ENCODE results near the gene ABLIM2.

ABLIM2 gene

DNA sequence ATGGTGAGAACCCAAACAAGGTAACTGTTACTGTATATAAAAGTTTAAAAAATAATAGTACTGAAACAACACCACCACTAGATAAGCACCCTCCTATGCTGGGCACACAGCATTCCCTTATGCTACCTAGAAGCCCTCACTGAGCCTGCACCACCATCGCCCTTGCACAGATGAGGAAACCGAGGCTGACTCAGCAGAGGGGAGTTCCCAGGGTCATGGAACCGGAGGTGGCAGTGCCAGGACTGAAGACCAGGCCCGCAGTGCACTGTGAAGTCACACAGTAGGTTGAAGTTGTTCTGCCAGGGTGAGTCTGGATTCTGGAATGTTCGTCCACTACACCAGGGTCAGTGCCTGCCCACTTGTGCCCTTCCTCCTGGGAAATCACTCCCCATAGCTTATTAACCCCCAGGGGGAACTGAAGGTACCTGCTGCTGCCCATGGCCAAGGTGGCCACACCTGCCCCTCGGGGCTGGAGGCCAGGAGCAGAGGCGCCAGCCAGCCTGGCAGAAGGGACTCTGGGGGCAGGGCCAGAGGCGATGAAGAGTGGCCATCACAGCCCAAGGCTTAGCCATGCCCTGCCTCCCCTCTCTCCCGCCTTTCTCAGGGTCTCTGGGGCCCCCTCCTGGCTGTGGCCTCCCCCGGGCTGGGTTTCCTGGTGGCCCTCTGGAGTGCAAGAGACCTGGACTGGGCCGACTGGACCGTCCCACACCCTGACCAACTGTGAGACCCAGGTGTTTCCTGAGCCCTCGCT, 15.1 kb upstream of the ABLIM2 start:
- peak; percentile 51 to 58 (median 53) for DNase-seq

GRCh38 chr4:8171984-8172924, 13.6 kb upstream of the ABLIM2 start:
- DNase-seq, result peak in 1 of 3 donors; percentile 73

GRCh38 chr4:8171266-8171665, 12.7 kb upstream of the ABLIM2 start:
- peak in 2 of 3 donors; percentile 47 to 58 for DNase-seq

- no peak for DNase-seq
These were observed 11.7 kb upstream of the ABLIM2 start for GRCh38 chr4:8170341-8170740.

DNA sequence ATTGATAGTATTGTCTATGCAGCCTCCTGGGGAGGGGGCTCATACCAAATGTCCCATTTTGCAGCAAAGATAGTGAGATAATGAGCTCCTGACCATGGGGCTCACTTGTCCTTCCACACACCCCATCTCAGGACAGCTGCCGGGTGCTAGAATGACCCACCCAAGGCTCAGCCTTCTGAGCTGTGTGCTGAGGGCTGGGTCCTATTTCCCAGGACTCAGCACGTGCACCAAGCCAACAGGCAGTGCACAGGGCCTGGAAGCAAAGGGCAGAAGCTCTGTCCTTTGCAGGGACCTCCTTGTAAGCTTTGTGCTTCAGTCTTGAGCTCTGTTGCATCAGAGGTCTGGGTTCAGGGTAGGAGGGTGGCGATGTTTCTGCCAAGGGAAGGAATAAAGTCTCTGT, 11.2 kb upstream of the ABLIM2 start:
- no peak for DNase-seq

DNA sequence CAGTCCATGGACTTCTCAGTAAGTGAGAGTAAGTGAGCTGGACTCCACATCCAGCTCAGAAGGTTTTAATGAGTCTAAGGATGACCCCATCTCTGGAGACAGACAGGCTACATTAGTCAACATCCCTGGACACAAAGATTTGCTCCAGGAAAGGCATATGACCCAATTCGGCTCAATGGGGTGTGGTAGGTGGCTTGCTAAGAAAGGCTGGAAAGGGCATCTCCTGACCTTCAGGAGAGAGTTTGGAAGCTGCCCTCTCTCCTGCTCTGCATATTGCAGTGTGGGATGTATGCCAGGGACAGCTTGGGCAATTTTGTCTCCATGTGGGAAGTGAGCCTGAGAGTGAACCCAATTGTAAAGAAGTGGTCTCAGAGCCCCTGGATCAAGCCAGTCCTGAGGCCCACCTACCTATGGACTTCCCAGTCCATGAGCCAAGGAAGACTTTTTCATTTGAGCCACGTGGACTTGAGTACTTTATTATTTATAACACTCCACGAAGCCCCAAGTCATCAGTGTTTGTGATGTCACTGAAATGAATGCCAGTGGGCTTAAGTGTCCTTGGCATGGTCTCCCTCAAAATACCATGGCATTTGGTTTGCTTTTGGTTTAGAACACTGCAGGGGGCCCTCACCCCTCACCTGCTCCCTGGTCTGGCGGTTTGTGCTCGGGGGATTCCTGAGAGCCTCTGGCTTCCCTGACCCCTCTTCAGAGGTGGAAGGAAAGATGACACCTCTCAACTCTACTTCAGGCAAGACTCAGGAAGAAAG, 10.4 kb upstream of the ABLIM2 start:
- DNase-seq, result no peak

DNA sequence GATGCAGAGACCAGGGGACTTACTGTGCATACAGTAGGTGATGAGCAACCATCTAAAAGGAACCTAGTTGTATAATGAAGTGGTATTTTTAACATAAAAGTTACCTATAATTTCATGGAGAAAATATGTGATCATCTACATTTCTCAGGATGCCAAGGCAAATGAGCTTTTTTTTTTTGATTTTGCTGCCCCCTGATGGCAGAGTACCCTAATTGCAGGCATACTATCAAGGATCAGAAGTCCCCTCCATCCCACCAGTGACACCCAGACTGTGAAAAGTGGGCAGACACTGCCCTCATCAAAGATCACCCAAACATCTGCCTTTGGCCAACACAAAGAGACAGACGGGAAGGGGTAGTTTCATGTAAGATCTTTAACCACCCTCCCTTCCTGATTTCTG, 9.6 kb upstream of the ABLIM2 start:
- no peak for DNase-seq

- peak; percentile 92 to 95 (median 94) for DNase-seq
These were observed 9.2 kb upstream of the ABLIM2 start for GRCh38 chr4:8167815-8168214.

GRCh38 chr4:8167291-8167690, 8.7 kb upstream of the ABLIM2 start:
- DNase-seq, result peak; percentile 76 to 79 (median 78)

DNA sequence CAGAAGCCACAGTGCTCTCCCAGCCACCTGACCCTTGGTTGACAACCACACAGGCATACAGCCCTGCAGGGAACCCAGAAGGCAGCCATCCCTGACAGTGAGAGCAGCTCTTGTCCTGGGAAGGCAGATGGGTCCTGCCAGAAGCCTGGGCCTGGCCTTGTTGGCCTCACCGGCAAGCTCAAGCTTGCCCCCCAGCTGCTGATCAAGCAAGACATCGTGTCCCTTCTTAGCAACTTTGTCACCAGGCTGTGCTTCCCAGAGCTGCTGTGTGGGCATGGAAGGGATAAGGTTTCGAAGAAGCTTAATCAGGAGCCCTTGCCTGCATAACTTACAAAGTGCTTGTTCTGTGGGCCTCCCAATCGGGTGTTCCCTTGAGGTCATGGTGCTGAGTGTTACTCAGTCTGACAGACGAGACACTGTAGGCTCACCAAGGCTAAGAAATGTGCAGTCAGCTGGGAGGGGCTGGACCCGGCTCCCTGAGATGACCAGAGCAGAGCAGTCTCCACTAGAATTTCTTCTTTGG, 6.8 kb upstream of the ABLIM2 start:
- no peak for DNase-seq

DNA sequence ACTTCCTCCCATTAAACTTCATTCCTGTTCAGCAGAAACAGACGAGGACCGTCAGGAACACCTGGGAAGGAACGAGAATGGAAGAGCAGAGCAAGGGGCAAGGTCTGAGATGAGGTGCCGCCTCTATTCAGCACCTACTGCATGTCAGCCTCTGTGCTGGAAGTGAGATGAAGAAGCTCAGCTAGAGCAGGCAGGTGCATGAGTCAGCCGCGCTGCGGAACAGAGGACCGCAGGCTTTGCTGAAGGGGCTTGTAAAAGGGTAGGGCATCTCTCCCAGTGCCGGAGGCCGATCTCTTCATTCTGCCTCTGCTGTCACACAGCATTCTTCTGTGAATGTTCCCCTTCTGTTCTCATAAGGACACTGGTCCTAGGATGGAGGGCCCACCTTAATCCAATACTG, 6.1 kb upstream of the ABLIM2 start:
- DNase-seq, result no peak

GRCh38 chr4:8164194-8164565, 5.6 kb upstream of the ABLIM2 start:
- DNase-seq, result no peak

DNA sequence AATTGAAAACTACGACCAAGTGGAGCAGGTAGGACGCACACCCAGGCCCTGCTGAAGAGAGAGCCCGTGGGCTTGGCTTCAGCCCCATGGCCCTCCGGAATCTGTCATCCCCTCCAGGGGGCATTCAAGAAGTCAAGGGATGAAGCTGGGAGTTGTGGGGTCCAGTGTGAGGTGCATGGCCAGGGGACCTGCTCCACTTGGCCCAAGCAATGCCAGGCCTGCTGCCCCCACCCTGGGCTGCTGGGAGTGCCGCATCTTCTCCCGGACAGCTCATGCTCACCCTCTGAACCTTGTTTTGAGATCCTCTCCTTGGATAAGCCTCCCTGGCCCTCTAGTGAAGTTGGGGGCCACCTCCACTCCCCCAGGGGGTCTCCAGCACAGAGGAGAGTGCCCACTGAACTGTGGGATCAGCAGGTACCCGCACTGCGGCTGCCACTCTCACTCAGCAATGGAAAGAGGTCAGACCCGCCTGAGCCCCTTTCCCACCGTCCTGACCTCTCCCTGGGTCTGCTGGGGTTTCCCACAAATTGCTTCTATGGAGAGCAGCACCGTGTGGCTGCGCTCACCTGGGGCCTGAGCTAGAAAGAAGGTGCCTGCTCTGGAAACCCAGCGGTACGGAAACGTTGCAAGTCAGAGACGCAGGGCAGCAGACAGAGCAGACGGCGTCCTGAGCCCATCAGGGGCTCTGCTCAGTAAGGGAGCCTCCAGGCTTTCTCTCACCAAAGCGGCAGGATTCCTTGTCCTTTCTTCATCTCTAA, 5.0 kb upstream of the ABLIM2 start:
- DNase-seq, result no peak

DNA sequence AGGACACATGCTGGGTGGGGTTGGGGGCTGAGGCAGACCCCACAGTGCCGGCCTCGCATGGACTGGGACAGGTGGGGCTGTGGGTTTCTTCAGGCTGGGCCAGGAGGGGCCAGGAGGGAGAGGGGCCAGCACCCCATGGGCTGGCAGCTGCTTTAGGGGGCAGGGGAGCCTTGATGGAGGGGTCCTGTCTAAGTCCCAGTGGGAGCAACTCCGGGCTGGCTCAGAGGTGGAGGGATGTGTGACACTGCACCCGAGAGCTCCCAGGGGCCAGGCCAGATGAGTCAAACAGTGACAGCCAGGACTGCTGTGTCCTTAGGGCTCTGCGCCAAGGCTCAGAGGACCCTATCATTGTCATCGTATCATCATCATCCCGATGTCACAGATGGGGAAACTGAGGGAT, 4.4 kb upstream of the ABLIM2 start:
- no peak for DNase-seq

- no peak for DNase-seq
These were observed 4.0 kb upstream of the ABLIM2 start for GRCh38 chr4:8162625-8163024.

- DNase-seq, result no peak
These were observed 2.0 kb upstream of the ABLIM2 start for GRCh38 chr4:8160572-8160971.

- no peak for DNase-seq
These were observed 1.6 kb upstream of the ABLIM2 start for GRCh38 chr4:8160233-8160560.

DNA sequence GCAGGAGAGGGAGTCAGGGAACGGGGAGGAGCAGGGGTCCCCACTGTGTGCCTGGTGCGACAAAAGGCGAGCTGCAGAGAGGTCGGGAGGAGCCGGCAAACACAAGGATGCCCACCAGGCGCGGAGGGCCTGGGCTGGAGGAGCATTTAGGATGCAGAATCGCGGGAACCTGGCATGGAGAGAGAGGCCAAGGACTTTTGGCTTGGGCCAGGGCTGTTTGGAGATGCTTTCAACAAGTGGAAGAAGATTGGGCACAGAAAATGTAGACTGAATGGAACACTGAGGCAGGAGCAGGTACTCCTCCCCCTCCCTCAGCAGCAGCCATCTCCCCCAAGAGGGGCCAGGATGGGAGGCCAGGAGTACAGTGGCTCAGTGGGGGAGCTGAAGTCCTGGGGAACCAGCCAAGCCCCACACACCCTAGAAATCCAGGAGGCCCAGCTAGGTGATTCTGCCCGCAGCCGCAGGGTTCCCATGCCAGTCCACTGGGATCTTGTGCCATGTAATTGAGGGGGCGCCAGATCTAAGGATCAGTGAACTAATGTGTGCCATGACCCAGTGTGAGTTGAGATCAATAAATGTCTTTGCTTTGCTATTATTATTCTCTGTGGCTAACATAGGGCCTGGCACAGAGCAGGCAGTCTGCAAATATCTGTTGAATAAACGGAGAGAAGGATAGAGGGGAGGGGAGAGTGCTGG, 1.1 kb upstream of the ABLIM2 start:
- DNase-seq, result no peak

GRCh38 chr4:8157944-8158709, 486 bp downstream of the ABLIM2 start:
- peak in 1 of 3 donors; percentile 42 for DNase-seq

DNA sequence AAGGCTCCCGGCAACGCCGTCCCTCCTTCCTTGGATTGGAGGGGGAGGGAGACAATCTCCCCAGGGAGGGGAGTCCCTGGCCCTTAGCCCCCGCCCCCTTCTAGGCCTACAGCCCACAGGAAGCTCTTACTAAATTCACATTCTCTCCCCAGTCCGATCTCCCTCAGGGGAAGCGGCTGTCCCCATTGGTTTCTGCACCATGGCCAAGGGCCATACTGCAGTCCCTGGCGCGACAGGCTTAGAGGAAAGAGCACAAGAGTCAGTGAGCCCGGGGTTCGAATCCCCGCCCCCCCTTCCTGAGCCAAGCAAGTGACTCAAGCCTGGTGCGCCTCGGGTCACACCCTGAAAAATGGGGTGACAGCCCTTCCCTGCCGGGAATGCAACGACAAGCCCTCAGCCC, 1.1 kb downstream of the ABLIM2 start:
- DNase-seq, result peak in 1 of 3 donors; percentile 10

- no peak for DNase-seq
These were observed 2.0 kb downstream of the ABLIM2 start for GRCh38 chr4:8156617-8157016.
